GM12878 (cell line): Measurements from ENCODE around the gene OR1I1. TPM values are rescaled to one million over a fixed set of nuclear protein-coding genes. Genes with fewer than 3 reads are reported as not detected.

Experiments
- BRCA1 ChIP-seq: IDR thresholded peaks from 2 replicates; pipeline ENCODE4 v1.6.1; 2011; ENCODE audit warnings: low read depth, low read length, improper control_type of control experiment
- CBFB ChIP-seq: IDR thresholded peaks from 2 replicates; pipeline ENCODE4 v1.6.1; 2016; ENCODE audit warnings: antibody characterized with exemption, low read depth
- CBX5 ChIP-seq: sonication (generic); IDR thresholded peaks from 2 replicates; pipeline ENCODE4 v1.6.1; 2016; ENCODE audit warnings: low read depth, moderate library complexity, mild to moderate bottlenecking, inconsistent platforms
- DPF2 ChIP-seq: fragments of 450-650 bp; IDR thresholded peaks from 2 replicates; pipeline ENCODE4 v1.6.1; 2017; ENCODE audit warnings: mild to moderate bottlenecking
- FOS ChIP-seq: IDR thresholded peaks from 3 replicates; pipeline ENCODE4 v1.6.1; 2011; ENCODE audit warnings: borderline replicate concordance; ENCODE audit not compliant: insufficient read length; ENCODE audit errors: extremely low read depth
- GATAD2B ChIP-seq: fragments of 450-650 bp; conservative IDR thresholded peaks from 2 replicates; pipeline ENCODE4 v1.6.1; 2017; ENCODE audit warnings: low read depth, mild to moderate bottlenecking, moderate library complexity
- KAT2A ChIP-seq: conservative IDR thresholded peaks from 2 replicates; pipeline ENCODE4 v1.6.1; 2011; ENCODE audit warnings: low read depth, low read length; ENCODE audit not compliant: control insufficient read depth
- NFYB ChIP-seq: IDR thresholded peaks from 2 replicates; pipeline ENCODE4 v1.6.1; 2011; ENCODE audit warnings: low read depth, mild to moderate bottlenecking, low read length, improper control_type of control experiment, moderate library complexity; ENCODE audit not compliant: insufficient read depth
- SIN3A ChIP-seq: IDR thresholded peaks from 2 replicates; pipeline ENCODE4 v1.6.1; 2012; ENCODE audit warnings: low read depth, low read length, improper control_type of control experiment
- SP1 ChIP-seq: IDR thresholded peaks from one replicate; pipeline ENCODE4 v1.6.1; 2011; ENCODE audit warnings: low read depth, low read length
- SPI1 ChIP-seq: IDR thresholded peaks from 2 replicates; pipeline ENCODE4 v1.6.1; 2011; ENCODE audit warnings: low read depth, mild to moderate bottlenecking, low read length, moderate library complexity, borderline replicate concordance; ENCODE audit not compliant: insufficient read depth
- TCF3 ChIP-seq: IDR thresholded peaks from 2 replicates; pipeline ENCODE4 v1.6.1; 2012; ENCODE audit warnings: low read depth, mild to moderate bottlenecking, low read length, borderline replicate concordance; ENCODE audit not compliant: insufficient read depth
- polyA plus RNA-seq, 11 experiments: library from polyadenylated mRNA; depleted of rRNA in 4 of 11; unstranded in 6 of 11; stranded (reverse) in 5 of 11; fragments of >200 nt; fragmentation: Nextera tagmentation in 4 of 11; fragmentation: Illumina TruSeq in 1 of 11; extraction: Ambion mirVana in 4 of 11; extraction: Trizol in 1 of 11; gene quantifications; 1 replicate in 1 of 11; 2 replicates in 10 of 11; pipeline versions ENCODE4 v1.2.1 to v1.2.3, GENCODE V29; 2011 to 2016; ENCODE audit warnings: inconsistent platforms in 2 of 11, missing spikeins in 2 of 11, low read depth in 1 of 11
- total RNA-seq, 4 experiments: library from RNA; depleted of rRNA in 3 of 4; stranded (reverse); fragments of >200 nt in 3 of 4; fragmentation: Illumina TruSeq in 1 of 4; extraction: Trizol in 1 of 4; gene quantifications; 2 replicates each; pipeline versions ENCODE4 v1.2.1 to v1.2.3, GENCODE V29; 2013 to 2021
- TF ChIP-seq, protein P1 (sequence below): fragments of 450-650 bp; IDR thresholded peaks from 2 replicates; pipeline ENCODE4 v1.6.1; 2016; ENCODE audit warnings: mild to moderate bottlenecking
- TF ChIP-seq, protein P2 (sequence below): fragments of 450-650 bp; IDR thresholded peaks from 2 replicates; pipeline ENCODE4 v1.6.1; 2017; ENCODE audit warnings: low read depth, mild to moderate bottlenecking, moderate library complexity
- TF ChIP-seq, protein P3 (sequence below): fragments of 450-650 bp; IDR thresholded peaks from 2 replicates; pipeline ENCODE4 v1.6.1; 2018; ENCODE audit warnings: borderline replicate concordance, mild to moderate bottlenecking; ENCODE audit not compliant: partially characterized antibody
- TF ChIP-seq, protein P4 (sequence below): IDR thresholded peaks from 2 replicates; pipeline ENCODE4 v1.6.1; 2012; ENCODE audit warnings: low read depth, low read length, improper control_type of control experiment
- TF ChIP-seq, protein P5 (sequence below): IDR thresholded peaks from 2 replicates; pipeline ENCODE4 v1.6.1; 2012; ENCODE audit warnings: low read depth, low read length, improper control_type of control experiment
- TF ChIP-seq, protein P6 (sequence below): IDR thresholded peaks from 2 replicates; pipeline ENCODE4 v1.6.1; 2011; ENCODE audit warnings: mild to moderate bottlenecking, low read depth, low read length, moderate library complexity; ENCODE audit not compliant: insufficient replicate concordance

Gene OR1I1
- total and polyA plus RNA-seq, 10 of the 15 experiments (the other 5 are each of a cell fraction or from before 2014, with no cell fraction given): not detected

DNA sequence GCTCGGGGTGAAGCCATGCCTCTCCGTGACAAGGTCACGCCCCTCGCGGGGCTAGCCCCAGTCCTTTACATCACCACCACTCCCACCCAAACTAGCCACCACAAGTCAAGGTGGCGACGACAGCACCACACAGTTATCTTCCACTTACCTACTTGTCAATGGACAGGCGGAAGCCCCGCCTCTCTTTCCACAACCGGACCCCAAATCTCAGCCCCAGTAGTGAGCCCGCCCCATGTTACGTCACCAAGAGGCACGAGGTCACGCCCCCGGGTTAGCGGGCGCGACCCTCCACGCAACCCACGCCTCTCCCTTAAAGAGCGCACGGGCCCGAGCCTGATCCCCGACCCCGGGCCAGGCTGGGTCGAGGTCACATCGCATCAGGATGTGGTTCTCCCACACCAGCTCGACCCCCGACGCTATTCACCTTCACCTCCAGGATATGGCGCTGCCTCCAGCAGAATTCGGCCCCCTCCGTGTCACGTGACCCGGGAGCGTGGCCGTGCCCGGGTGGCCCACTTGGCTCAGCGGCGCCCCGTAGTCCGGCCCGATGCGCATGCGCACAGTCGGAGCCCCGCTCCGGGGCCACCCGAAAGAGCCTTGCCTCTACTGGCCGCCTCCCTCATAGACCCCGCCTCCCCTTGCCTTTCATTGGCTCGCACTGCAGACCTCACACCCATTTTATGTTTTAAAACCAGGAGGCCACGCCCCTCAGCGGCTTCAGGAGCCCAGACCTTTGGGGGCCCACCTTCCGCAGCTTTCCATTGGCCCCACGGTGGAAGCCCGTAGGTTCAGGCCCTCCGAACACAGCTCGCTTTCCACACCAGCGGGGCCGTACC, 43.4 kb downstream of the OR1I1 start (continued):
- TF ChIP-seq, protein P1, sequence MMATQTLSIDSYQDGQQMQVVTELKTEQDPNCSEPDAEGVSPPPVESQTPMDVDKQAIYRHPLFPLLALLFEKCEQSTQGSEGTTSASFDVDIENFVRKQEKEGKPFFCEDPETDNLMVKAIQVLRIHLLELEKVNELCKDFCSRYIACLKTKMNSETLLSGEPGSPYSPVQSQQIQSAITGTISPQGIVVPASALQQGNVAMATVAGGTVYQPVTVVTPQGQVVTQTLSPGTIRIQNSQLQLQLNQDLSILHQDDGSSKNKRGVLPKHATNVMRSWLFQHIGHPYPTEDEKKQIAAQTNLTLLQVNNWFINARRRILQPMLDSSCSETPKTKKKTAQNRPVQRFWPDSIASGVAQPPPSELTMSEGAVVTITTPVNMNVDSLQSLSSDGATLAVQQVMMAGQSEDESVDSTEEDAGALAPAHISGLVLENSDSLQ: peak; percentile 82
- TF ChIP-seq SP1 (peak; percentile 91), FOS (no peak), NFYB (peak; percentile 97), CBFB (no peak), TCF3 (no peak), BRCA1 (no peak), SPI1 (no peak), KAT2A (no peak), SIN3A (peak; percentile 82; the same call in 1 of the 2 replicates), GATAD2B (peak; percentile 66; the same call in 1 of the 2 replicates), DPF2 (peak; percentile 86), CBX5 (no peak)
- TF ChIP-seq, protein P2, sequence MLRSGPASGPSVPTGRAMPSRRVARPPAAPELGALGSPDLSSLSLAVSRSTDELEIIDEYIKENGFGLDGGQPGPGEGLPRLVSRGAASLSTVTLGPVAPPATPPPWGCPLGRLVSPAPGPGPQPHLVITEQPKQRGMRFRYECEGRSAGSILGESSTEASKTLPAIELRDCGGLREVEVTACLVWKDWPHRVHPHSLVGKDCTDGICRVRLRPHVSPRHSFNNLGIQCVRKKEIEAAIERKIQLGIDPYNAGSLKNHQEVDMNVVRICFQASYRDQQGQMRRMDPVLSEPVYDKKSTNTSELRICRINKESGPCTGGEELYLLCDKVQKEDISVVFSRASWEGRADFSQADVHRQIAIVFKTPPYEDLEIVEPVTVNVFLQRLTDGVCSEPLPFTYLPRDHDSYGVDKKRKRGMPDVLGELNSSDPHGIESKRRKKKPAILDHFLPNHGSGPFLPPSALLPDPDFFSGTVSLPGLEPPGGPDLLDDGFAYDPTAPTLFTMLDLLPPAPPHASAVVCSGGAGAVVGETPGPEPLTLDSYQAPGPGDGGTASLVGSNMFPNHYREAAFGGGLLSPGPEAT: peak; percentile 61
- TF ChIP-seq, protein P3, sequence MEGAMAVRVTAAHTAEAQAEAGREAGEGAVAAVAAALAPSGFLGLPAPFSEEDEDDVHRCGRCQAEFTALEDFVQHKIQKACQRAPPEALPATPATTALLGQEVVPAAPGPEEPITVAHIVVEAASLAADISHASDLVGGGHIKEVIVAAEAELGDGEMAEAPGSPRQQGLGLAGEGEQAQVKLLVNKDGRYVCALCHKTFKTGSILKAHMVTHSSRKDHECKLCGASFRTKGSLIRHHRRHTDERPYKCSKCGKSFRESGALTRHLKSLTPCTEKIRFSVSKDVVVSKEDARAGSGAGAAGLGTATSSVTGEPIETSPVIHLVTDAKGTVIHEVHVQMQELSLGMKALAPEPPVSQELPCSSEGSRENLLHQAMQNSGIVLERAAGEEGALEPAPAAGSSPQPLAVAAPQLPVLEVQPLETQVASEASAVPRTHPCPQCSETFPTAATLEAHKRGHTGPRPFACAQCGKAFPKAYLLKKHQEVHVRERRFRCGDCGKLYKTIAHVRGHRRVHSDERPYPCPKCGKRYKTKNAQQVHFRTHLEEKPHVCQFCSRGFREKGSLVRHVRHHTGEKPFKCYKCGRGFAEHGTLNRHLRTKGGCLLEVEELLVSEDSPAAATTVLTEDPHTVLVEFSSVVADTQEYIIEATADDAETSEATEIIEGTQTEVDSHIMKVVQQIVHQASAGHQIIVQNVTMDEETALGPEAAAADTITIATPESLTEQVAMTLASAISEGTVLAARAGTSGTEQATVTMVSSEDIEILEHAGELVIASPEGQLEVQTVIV: no peak
- TF ChIP-seq, protein P4, sequence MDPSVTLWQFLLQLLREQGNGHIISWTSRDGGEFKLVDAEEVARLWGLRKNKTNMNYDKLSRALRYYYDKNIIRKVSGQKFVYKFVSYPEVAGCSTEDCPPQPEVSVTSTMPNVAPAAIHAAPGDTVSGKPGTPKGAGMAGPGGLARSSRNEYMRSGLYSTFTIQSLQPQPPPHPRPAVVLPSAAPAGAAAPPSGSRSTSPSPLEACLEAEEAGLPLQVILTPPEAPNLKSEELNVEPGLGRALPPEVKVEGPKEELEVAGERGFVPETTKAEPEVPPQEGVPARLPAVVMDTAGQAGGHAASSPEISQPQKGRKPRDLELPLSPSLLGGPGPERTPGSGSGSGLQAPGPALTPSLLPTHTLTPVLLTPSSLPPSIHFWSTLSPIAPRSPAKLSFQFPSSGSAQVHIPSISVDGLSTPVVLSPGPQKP: no peak
- TF ChIP-seq, protein P5, sequence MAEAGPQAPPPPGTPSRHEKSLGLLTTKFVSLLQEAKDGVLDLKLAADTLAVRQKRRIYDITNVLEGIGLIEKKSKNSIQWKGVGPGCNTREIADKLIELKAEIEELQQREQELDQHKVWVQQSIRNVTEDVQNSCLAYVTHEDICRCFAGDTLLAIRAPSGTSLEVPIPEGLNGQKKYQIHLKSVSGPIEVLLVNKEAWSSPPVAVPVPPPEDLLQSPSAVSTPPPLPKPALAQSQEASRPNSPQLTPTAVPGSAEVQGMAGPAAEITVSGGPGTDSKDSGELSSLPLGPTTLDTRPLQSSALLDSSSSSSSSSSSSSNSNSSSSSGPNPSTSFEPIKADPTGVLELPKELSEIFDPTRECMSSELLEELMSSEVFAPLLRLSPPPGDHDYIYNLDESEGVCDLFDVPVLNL: no peak
- TF ChIP-seq, protein P6, sequence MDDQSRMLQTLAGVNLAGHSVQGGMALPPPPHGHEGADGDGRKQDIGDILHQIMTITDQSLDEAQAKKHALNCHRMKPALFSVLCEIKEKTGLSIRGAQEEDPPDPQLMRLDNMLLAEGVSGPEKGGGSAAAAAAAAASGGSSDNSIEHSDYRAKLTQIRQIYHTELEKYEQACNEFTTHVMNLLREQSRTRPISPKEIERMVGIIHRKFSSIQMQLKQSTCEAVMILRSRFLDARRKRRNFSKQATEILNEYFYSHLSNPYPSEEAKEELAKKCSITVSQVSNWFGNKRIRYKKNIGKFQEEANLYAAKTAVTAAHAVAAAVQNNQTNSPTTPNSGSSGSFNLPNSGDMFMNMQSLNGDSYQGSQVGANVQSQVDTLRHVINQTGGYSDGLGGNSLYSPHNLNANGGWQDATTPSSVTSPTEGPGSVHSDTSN: no peak
